GM19438 (cell line): ENCODE data around the gene HSD3B2.
"Not testable (repeated sequence)": the region's sequence is repeated elsewhere in the genome, so short reads cannot be mapped to it uniquely, and the experiment has no call there.

ENCODE experiments used
- ATAC-seq: cut with Tn5 transposase; IDR thresholded peaks from one replicate; pipeline ENCODE4 v1.9.1; 2021; ENCODE audit warnings: low read depth; ENCODE audit not compliant: unreplicated experiment

Gene HSD3B2

GRCh38 chr1:119414950-119415349, at the start of gene HSD3B2:
HSD3B2 (plus strand) TSS chr1:119415150; CDS start chr1:119415420, 270 bp downstream.
- ATAC-seq, result no peak

DNA sequence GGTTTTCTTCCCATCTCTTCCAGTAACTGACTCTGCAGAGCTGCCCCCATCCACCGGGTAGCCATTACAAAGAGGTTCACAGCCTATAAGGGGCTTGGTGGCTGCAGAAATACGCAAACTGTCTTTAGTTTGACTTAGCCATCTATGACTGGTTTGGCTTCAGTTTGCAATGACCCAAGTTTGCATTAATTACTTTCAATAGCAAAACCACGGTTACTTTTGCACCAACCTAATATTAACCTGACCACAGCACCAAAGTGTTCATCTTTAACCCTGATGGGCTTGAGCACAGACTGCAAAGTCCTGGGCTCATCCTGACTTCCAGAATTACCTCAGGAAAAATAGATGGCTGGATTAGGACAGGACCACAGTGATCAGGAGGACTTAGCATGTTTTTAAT, 48.5 kb upstream of the HSD3B2 start:
- ATAC-seq, result peak; percentile 61

- ATAC-seq, result no peak
These were observed 47.4 kb upstream of the HSD3B2 start for GRCh38 chr1:119367432-119368124.

DNA sequence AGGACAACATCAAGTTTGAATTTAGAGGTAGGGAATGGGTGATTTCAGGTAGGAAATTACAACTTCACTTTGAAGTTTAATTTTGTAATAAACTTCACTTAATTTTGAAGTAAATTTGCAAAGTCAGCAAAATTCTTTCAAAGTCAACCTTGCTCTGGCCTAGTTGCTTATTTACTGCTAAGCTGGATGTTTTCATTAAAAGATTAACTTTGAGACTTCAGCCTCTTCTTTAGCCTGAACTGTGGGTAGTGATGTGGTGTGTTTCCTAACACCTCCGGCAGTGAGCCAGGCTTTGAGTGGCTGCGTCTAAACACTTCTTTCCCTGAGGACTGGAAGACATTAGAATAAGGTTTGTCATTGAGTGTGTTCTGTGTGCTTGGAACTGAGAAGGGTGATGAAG, 46.4 kb upstream of the HSD3B2 start, which contains the start of gene HAO2:
HAO2 (plus strand) TSS at position 232 of the 400 bp plus-strand sequence. CDS start 12,301 bp downstream, outside the sequence.
- no peak for ATAC-seq

- no peak for ATAC-seq
These were observed 44.2 kb upstream of the HSD3B2 start for GRCh38 chr1:119370748-119371147.

GRCh38 chr1:119371815-119372214, 43.1 kb upstream of the HSD3B2 start:
- no peak for ATAC-seq

DNA sequence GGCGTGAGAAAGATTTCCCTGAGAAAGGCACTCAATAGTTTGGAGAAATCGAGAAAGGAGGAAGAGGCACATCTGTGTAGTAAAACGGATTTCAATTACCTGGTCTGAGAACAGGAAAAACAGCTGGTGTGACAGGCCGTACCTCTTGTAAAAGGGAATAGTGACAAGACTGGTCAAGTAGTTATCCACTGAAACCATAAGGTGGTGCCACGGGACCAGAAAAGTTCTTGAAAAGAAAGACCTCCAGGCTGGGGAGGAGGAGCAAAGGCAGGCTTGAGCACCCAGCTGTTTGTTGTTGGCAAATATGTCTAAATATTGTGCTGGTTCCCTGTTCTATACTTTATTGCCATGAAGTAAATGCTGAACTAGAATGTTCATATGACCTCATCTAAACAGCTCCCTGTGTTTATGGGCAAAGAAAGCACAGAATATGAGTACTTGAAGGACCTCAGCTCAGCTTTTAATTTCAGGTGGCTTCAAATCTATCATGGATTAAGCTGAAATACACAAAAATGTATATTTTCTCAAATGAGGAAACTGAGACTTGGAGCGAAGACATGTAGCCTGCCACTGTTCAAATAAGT, 42.4 kb upstream of the HSD3B2 start:
- ATAC-seq, result no peak

GRCh38 chr1:119373465-119373864, 41.5 kb upstream of the HSD3B2 start:
- no peak for ATAC-seq

DNA sequence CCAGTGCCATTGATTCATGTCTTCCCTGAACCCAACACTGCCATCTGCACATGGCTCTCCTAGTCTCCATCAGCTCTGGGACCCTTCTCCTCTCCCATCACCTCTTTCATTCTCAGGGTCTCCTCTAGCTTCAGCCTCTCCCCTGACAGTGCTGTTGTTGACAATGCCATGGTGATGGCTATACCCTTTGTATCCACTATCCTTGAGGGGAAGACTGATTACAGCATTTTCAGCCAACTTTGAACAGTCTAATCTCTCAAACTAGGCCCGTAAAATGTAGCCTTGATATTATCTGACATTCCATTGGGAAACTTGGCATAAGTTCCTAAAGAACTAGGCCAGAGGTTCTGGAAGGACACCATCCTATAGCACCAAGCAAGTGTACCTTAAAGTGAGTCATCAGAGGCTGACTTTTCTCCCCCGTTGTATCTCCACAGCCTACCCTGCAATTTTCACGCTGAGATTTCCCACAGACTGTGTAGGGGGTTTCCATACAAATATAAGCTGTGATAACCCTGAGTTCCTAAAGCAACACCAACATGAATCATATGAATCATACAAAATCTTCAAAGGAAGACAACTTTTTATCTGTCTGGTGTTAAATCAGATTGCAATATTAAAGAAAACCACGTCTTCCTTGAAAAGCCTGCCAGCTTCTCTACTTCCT, 40.6 kb upstream of the HSD3B2 start:
- ATAC-seq, result no peak

DNA sequence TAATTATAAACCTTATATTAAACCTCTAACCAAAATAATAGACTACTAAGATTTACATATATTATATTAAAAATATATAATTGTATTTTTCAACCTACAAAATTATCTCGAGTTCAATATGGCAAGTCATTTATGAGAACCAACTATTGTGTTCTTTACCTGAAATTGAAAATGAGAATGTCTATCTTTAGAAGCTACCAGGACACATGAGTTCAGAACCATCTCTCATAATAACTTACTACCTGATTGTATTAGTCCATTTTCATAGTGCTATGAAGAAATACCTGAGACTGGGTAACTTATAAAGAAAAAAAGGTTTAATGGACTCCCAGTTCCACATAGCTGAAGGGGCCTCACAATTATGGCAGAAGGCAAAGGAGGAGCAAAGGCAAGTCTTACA, 39.6 kb upstream of the HSD3B2 start:
- no peak for ATAC-seq

- ATAC-seq, result no peak
These were observed 38.4 kb upstream of the HSD3B2 start for GRCh38 chr1:119376594-119376993.

DNA sequence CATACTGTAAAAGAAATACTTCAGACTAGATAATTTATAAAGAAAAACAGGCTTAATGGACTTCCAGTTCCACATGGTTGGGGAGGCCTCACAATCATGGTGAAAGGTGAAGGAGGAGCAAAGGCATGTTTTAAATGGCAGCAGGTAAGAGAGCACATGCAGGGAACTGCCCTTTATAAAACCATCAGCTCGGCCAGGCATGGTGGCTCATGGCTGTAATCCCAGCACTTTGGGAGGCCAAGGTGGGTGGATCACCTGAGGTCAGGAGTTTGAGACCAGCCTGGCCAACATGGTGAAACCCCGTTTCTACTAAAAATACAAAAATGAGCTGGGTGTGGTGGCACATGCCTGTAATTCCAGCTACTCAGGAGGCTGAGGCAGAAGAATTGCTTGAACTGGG, 37.4 kb upstream of the HSD3B2 start:
- not testable (repeated sequence) for ATAC-seq

- no peak for ATAC-seq
These were observed 35.8 kb upstream of the HSD3B2 start for GRCh38 chr1:119379117-119379516.

GRCh38 chr1:119380304-119380703, 34.6 kb upstream of the HSD3B2 start:
- ATAC-seq, result no peak

GRCh38 chr1:119380983-119381662, 33.8 kb upstream of the HSD3B2 start:
- no peak for ATAC-seq

DNA sequence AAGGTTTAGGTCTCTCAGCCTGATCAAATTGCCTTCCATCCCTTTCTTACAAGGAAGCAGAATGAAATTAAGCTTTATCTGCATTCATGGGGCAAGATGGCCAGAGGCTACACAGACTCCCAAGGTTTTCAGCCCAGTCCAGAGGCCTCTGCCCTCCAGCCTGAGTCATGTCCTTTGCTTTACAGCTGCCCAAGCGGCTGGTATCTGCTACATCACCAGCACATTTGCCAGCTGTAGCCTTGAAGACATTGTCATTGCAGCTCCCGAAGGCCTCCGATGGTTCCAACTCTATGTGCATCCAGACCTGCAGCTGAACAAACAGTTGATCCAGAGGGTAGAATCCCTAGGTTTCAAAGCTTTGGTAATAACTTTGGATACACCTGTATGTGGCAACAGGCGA, 30.4 kb upstream of the HSD3B2 start:
- ATAC-seq, result no peak

- ATAC-seq, result no peak
These were observed 29.3 kb upstream of the HSD3B2 start for GRCh38 chr1:119385650-119386049.

DNA sequence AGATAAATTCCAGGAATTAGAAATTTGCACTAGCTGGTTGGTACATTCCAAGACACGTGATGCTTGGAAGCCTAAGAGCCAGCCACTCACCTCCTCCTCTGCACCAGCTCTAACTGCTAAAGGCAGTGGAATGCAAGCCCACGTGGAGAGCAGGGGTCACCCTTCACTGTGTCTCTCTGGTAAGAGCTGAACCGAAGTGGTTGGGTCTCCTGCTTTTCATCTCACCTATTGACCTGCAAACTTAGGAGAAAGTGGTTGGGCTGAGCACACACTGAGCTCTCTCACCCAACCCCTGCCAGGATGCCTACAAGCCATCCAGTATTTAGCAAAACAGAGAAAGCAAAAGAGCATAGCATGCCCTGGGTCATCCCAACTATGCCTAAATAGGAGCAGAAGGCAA, 27.1 kb upstream of the HSD3B2 start:
- ATAC-seq, result no peak

- no peak for ATAC-seq
These were observed 26.5 kb upstream of the HSD3B2 start for GRCh38 chr1:119388450-119388849.

DNA sequence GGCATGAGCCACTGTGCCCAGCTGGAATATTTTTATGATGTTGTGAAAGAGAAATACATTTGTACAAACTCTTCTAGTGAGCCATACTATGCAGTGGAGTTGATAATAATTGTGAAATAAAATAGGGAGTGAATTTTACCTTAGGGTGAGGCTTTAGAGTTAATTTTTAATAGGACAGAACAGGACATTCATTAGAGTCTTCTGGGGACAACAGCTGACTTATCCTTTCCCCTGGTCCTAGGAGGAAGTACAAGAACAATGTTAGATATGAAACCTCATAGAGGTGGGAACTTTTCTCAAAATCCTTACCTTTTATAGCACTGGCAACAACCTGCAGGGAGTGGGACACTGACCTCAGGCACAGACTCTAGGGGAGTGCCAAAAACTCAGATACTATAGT, 24.4 kb upstream of the HSD3B2 start:
- no peak for ATAC-seq

DNA sequence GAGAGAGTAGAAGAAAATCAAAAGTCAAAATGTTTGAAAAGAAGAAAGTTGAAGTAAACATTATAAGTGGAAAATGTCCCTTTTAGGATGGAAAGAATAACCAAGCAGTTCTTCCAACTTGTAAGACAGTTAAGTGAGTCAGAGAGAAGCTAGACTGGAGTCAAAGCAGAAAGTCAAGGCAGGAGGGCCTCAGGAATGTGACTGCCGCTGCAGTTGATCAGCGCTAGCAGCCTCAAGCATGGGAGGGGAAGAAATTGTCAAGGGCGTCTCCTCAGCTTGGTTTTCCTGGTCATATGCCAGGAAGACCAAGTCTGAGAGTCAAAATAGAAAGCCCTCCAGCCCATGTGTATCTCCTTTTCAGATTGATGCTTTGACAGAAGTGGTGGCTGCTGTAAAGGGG, 23.2 kb upstream of the HSD3B2 start:
- no peak for ATAC-seq
